Middle frontal gyrus (tissue), 1 donor: ENCODE data around the gene LSP1.
"Not testable (repeated sequence)": the region's sequence is repeated elsewhere in the genome, so short reads cannot be mapped to it uniquely, and the experiment has no call there.

Experiments
- DNase-seq: peaks from one replicate; pipeline ENCODE4 v3.0.0-alpha.2; 2015; ENCODE audit warnings: low spot score; ENCODE audit errors: extremely low spot score

LSP1 gene

GRCh38 chr11:1938343-1939005, 85.6 kb downstream of the LSP1 start:
- no peak for DNase-seq

GRCh38 chr11:1939006-1939625, 86.2 kb downstream of the LSP1 start:
- DNase-seq = no peak

- DNase-seq = not testable (repeated sequence)
Measured at GRCh38 chr11:1939788-1940187, 86.9 kb downstream of the LSP1 start.
